NCI-H1694 (cell line): ENCODE measurements around the gene ZNF334.

ENCODE experiments used
- DNase-seq: peaks from one replicate; lab custom pipeline; 2025; lab: John Stamatoyannopoulos, UW

Gene ZNF334

GRCh38 chr20:46545827-46546138, 32.4 kb upstream of the ZNF334 start:
- no peak for DNase-seq

- DNase-seq: no peak
Observed at GRCh38 chr20:46545077-46545826, 31.9 kb upstream of the ZNF334 start.

- no peak for DNase-seq
Observed at GRCh38 chr20:46544576-46544975, 31.2 kb upstream of the ZNF334 start.

GRCh38 chr20:46543959-46544358, 30.6 kb upstream of the ZNF334 start:
- DNase-seq: no peak

GRCh38 chr20:46543033-46543432, 29.7 kb upstream of the ZNF334 start:
- no peak for DNase-seq

- DNase-seq: no peak
Observed at GRCh38 chr20:46541229-46541935, 28.0 kb upstream of the ZNF334 start.

- DNase-seq: no peak
Observed at GRCh38 chr20:46539113-46539512, 25.8 kb upstream of the ZNF334 start.

GRCh38 chr20:46530640-46531039, 17.3 kb upstream of the ZNF334 start:
- no peak for DNase-seq

GRCh38 chr20:46523696-46524328, 10.5 kb upstream of the ZNF334 start:
- no peak for DNase-seq

- DNase-seq: no peak
Observed at GRCh38 chr20:46523108-46523507, 9.7 kb upstream of the ZNF334 start.

- peak; percentile 59 for DNase-seq
Observed at GRCh38 chr20:46520976-46521579, 7.7 kb upstream of the ZNF334 start.

- no peak for DNase-seq
Observed at GRCh38 chr20:46520540-46520939, 7.2 kb upstream of the ZNF334 start.

GRCh38 chr20:46519471-46520068, 6.2 kb upstream of the ZNF334 start:
- no peak for DNase-seq

GRCh38 chr20:46509523-46509922, 3.8 kb downstream of the ZNF334 start:
- no peak for DNase-seq

- DNase-seq: no peak
Observed at GRCh38 chr20:46507760-46508407, 5.5 kb downstream of the ZNF334 start.

GRCh38 chr20:46505506-46505905, 7.9 kb downstream of the ZNF334 start:
- DNase-seq: no peak

- no peak for DNase-seq
Observed at GRCh38 chr20:46501961-46502360, 11.4 kb downstream of the ZNF334 start.

- no peak for DNase-seq
Observed at GRCh38 chr20:46501337-46501942, 11.9 kb downstream of the ZNF334 start.

GRCh38 chr20:46494077-46494476, 19.3 kb downstream of the ZNF334 start:
- no peak for DNase-seq

GRCh38 chr20:46491354-46491753, 22.0 kb downstream of the ZNF334 start:
- no peak for DNase-seq

- DNase-seq: no peak
Observed at GRCh38 chr20:46488451-46488850, 24.9 kb downstream of the ZNF334 start.

- no peak for DNase-seq
Observed at GRCh38 chr20:46487628-46488027, 25.7 kb downstream of the ZNF334 start.
